ENCODE results near the gene INSIG1. TPM values are rescaled to one million over a fixed set of nuclear protein-coding genes. Genes with fewer than 3 reads are reported as not detected.

Gene INSIG1
- total RNA-seq, 1 donor from 2014 or later = 15.2 TPM

GRCh38 chr7:155263581-155264143, 34.0 kb upstream of the INSIG1 start:
- intact Hi-C loops (cut with DNase I) = no loop called here
- DNase-seq (ENCODE audit: low spot score) = no peak

GRCh38 chr7:155265144-155265543, 32.5 kb upstream of the INSIG1 start:
- intact Hi-C loops (cut with DNase I) = no loop called here
- no peak for DNase-seq (ENCODE audit: low spot score)

GRCh38 chr7:155265961-155266360, 31.7 kb upstream of the INSIG1 start:
- intact Hi-C loops (cut with DNase I) = no loop called here
- DNase-seq (ENCODE audit: low spot score) = no peak

- intact Hi-C loops (cut with DNase I) = no loop called here
- DNase-seq (ENCODE audit: low spot score) = no peak
Observed at GRCh38 chr7:155266440-155266839, 31.2 kb upstream of the INSIG1 start.

- intact Hi-C loops (cut with DNase I) = no loop called here
- DNase-seq (ENCODE audit: low spot score) = no peak
Observed at GRCh38 chr7:155267023-155267422, 30.7 kb upstream of the INSIG1 start.

- intact Hi-C loops (cut with DNase I) = no loop called here
- DNase-seq (ENCODE audit: low spot score) = no peak
Observed at GRCh38 chr7:155267436-155267835, 30.2 kb upstream of the INSIG1 start.

- intact Hi-C loops (cut with DNase I) = no loop called here
- DNase-seq (ENCODE audit: low spot score) = no peak
Observed at GRCh38 chr7:155268211-155268610, 29.5 kb upstream of the INSIG1 start.

GRCh38 chr7:155268921-155269650, 28.6 kb upstream of the INSIG1 start:
- intact Hi-C loops (cut with DNase I) = no loop called here
- no peak for DNase-seq (ENCODE audit: low spot score)

- intact Hi-C loops (cut with DNase I) = no loop called here
- no peak for DNase-seq (ENCODE audit: low spot score)
Observed at GRCh38 chr7:155269766-155270585, 27.7 kb upstream of the INSIG1 start.

GRCh38 chr7:155270861-155271260, 26.8 kb upstream of the INSIG1 start:
- no peak for DNase-seq (ENCODE audit: low spot score)
- intact Hi-C loops (cut with DNase I) = no loop called here

GRCh38 chr7:155274633-155275355, 22.9 kb upstream of the INSIG1 start:
- DNase-seq (ENCODE audit: low spot score) = no peak
- intact Hi-C loops (cut with DNase I) = no loop called here

GRCh38 chr7:155276042-155276799, 21.5 kb upstream of the INSIG1 start:
- intact Hi-C loops (cut with DNase I) = no loop called here
- no peak for DNase-seq (ENCODE audit: low spot score)

GRCh38 chr7:155276800-155277375, 20.8 kb upstream of the INSIG1 start:
- DNase-seq (ENCODE audit: low spot score) = peak; percentile 55
- intact Hi-C loops (cut with DNase I) = no loop called here

- DNase-seq (ENCODE audit: low spot score) = peak; percentile 49
- intact Hi-C loops (cut with DNase I) = no loop called here
Observed at GRCh38 chr7:155277385-155277994, 20.2 kb upstream of the INSIG1 start.

GRCh38 chr7:155278921-155279320, 18.8 kb upstream of the INSIG1 start:
- intact Hi-C loops (cut with DNase I) = no loop called here
- DNase-seq (ENCODE audit: low spot score) = no peak

GRCh38 chr7:155279787-155280445, 17.8 kb upstream of the INSIG1 start:
- intact Hi-C loops (cut with DNase I) = no loop called here
- DNase-seq (ENCODE audit: low spot score) = no peak

GRCh38 chr7:155280446-155281397, 17.0 kb upstream of the INSIG1 start:
- no peak for DNase-seq (ENCODE audit: low spot score)
- intact Hi-C loops (cut with DNase I) = no loop called here
